Measurements from ENCODE around the gene TNFAIP8L1.
A peak's percentile ranks its signal among the peaks of the same experiment; 100 is the strongest.

The TNFAIP8L1 gene

DNA sequence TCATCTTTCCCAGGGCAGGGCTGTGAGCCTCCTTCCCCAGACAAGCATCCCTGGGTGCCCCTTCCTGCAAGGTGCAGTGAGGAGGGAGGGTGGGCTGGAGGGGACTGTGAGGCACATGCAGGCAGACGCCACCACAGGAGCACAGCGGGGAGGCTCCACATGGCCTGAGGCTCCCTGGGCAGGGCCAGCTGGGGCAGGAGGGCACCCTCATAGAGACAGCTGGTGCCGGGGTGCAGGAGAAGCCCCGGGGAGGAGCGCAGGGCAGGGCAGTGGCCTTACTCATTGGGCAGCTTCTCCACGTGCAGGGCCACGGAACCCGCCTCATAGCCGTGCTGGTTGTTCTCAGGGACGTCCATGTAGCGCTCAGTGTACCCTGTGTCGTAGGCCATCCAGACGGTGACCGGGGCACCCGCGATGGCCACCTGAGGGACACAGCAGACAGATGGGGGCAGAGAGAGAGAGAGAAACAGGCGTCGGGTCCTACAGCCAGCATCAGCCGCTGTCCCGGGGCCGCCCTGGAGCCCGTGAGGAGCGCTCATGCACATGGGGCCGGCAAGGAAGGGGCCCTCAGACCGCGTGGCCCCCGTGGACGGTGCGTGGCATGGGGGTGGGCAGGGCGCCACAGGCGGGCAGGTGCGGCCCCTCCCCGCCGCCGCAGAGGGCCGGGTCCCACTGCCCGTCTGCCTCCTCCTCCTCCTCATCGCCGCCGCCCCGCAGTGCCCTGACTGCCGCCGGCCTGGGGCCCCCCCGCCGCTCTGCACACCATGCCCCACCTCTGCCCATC lies 43.3 kb downstream of the TNFAIP8L1 start:
- no peak for DNase-seq

DNA sequence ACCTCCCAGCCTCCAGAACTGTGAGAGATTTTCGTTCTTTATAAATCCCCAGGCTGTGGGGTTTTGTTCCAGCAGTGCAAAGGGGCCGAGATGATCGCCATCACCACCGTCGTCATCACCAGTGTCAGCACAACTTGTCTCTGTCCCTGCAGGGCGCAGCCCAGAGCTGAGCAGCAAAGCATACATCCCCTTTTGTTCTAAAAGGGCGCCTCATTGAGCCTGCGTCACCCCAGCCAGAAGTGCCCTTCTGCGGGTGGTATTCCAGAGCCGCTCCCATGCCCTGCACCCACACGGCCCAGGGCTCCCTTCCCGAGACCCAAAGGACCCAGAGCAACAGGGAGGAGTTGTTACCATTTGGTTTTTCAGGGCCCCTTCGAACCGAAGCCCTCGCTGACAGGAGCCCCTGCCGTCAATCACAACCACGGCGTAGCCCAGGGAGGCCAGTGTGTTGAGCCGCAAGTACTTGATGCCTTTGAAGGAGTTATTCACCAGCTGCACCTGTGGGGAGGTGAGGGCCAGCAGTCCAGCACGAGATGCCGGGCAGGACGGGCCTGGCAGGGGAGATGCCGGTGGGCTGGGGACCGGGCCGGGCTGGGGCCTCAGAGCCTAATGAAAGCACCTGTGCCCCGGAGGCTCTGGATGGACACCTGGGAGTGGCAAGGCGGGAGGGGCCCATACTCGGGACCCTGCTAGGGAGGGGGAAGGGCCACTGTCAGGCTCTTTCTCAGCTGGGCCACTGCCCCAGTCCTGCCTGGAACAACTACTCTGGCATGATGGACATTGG lies 45.2 kb downstream of the TNFAIP8L1 start:
- no peak for DNase-seq

- DNase-seq: no peak
These were observed 47.4 kb downstream of the TNFAIP8L1 start for GRCh38 chr19:4686700-4687099.

- DNase-seq: no peak
These were observed 48.1 kb downstream of the TNFAIP8L1 start for GRCh38 chr19:4687396-4687795.

GRCh38 chr19:4688587-4688986 lies 49.3 kb downstream of the TNFAIP8L1 start:
- no peak for DNase-seq

DNA sequence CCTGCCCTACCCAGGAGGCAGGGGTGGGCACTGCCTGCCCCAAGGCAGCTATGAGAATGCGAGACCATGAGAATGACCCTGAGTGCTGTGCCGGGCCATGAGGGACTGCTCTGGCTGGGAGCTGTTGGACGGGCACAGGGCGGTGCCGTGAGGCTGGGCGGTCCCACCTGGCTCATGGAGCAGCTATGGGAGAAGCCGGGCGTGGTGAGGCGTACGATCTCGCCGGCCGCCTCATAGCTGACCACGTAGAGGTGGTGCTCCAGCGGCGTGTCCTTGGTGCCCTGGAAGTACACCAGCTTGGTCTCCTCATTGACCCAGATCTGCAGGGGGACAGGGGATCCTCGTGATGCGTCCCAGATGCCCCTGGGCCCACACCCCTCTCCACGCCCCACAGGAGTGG lies 50.1 kb downstream of the TNFAIP8L1 start:
- no peak for DNase-seq

DNA sequence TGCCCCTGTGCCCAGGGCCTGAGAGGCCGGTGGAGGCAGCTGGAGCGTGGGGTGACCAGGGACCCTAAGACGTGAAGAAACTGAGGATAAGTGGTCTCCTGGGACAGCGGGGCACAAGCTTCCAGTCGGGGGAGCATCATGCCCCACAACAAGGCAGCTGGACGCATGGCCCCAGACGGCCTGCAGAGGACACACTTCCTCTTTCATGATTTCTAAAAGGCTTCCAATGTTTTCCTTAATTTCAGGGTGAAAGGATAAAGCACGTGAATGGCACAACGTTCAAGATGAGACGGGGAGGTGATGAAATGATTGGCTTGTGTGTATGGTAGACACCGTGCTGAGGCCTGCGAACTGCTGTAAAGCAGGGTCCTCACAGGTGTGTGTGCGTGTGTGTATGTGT lies 51.0 kb downstream of the TNFAIP8L1 start:
- DNase-seq: no peak

DNA sequence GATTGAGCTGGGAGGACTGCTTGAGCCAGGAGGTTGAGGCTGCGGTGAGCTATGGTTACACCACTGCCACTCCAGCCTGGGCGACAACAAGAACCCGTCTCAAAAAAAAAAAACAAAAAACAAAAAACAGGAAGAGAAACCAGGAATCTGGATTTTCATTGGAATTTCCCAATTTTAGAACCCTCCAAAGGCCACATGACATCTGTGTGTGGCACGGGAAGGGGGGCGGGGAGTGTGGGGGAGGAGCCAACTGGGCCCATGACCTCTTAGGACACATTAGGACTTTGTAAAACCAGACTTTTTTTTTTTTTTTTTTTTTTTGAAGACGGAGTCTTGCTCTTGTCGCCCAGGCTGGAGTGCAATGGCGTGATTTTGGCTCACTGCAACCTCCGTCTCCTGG lies 52.1 kb downstream of the TNFAIP8L1 start:
- no peak for DNase-seq

GRCh38 chr19:4692251-4693077 lies 53.1 kb downstream of the TNFAIP8L1 start:
- peak; percentile 77 for DNase-seq

- no peak for DNase-seq
These were observed 53.7 kb downstream of the TNFAIP8L1 start for GRCh38 chr19:4693078-4693350.

DNA sequence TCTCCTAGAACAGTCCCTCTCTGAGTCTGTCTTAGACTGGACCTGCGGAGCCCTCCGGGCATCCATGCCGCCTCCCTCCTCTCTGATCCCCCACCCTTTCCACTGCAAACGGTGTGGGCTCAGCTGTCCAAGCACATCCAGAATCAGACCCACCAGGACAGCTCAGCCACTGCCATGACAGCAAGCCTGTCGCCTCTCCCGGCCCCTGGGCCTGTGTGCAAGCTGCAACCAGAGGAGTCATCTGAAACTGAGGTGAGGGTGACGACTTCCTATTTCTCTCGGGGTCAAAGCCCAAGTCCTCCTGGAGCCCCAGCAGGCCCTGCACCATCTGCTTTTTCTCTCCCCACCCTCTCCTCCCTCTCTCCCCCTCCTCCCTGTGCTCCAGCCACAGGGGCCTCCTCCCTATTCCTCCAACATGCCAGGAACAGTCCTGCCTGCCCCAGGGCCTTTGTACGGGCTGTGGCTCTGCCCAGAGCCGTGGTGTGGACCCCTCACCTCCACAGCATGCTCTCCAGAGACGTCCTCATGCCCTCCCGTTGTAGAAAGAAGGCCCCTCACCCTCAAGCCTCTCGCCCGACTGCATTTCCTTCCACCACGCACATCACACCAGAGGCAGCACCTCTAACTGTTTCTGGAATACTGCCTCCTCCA lies 54.3 kb downstream of the TNFAIP8L1 start:
- DNase-seq: no peak

DNA sequence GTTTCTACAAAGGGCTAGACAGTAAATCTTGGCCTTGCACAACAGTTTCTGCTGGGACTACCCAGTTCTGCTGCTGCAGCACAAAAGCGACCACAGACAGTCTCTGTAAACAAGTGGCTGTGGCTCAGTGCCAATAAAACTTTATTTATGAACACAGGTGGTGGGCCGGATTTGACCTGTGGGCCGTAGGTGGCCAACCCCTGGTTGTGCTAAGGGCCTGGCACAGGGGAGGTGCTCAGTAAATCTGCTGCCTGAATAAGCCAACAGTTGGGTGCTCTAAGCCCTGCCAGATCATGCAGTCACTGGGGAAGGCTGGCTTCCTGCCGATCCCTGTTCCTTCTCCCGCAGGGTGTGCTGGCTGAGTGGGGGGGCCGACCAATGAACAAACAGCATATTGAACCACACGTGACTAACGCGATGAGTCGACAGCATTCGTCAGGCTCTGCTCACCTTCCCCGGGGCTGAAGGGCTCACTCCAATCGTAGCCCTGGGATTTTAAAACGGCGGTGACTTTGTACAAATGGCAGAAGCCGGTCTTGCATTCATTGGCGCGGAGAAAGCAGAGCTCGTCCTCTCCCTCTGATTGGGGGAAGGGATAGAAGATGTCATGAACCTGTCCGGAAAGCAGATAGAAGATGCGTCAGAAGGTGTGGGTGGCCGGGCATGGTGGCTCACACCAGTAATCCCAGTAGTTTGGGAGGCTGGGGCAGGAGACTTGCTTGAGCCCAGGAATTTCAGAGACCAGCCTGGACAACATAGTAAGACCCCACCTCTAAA lies 55.1 kb downstream of the TNFAIP8L1 start:
- DNase-seq: peak; percentile 47

- no peak for DNase-seq
These were observed 56.0 kb downstream of the TNFAIP8L1 start for GRCh38 chr19:4695224-4695731.

DNA sequence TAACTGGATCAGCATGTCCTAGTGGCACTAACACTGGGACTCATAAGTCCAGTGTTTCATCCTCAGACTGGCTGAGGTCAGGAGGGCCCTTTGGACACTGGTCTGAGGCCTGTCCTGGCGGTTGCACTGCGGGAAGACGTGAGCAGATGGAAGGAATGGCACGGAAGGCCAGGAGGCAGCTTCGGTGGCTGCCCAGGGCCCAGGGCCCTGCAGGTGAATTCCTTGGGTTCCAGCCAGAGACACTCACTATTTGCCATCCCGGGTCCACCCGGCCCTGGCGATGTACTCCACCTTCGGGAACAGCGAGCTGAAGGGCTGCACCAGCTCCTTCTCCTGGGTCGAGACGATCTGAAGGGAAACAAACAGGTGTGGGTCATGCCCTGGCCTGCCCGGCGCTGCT lies 58.0 kb downstream of the TNFAIP8L1 start:
- no peak for DNase-seq

GRCh38 chr19:4699826-4700692 lies 60.7 kb downstream of the TNFAIP8L1 start:
- no peak for DNase-seq

GRCh38 chr19:4700693-4700970 lies 61.3 kb downstream of the TNFAIP8L1 start:
- no peak for DNase-seq

DNA sequence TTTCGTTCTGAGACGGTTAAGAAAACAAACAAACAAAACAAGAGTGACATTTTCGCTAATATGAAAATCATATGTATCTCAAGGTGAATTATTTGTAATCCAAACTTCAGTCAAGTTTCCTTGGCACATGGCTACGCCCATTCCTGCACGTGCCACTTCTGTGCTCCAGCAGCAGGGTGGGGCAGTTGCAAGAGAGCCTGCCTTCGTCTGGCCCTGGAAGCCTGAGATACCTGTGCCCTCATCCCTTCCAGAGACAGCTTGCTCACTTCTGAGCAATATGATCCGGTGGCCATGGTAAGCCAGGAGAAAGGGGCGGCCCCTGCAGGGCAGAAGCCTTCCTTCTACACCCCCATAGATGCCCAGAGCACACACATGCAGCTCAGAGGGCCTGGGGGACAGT lies 62.2 kb downstream of the TNFAIP8L1 start:
- no peak for DNase-seq

GRCh38 chr19:4702764-4703163 lies 63.4 kb downstream of the TNFAIP8L1 start:
- no peak for DNase-seq

GRCh38 chr19:4703671-4704316 lies 64.5 kb downstream of the TNFAIP8L1 start:
- DNase-seq: no peak

DNA sequence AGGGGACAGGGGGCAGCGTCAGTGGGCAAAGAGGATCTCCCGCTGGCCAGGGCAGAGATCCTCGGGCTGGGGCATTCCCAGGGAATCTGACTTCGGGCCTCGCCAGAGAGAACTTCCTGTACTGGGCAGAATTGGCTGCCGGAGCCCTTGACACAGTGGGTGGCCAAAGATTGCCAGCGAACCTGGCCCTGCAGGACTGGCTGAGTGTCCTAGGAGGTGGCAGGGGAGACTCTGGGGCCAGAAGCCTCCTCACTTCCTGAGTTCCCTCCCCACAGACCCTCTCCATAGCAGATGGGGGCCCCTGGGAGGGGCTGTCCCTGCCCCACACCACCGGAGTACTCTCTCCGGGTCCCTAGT lies 65.0 kb downstream of the TNFAIP8L1 start:
- DNase-seq: no peak
